Activated CD8-positive, alpha-beta memory T cell treated with anti-CD3 and anti-CD28 coated beads for 1 hour (primary cell): Measurements from ENCODE around the gene RIN2.
"Not testable (repeated sequence)": the region's sequence is repeated elsewhere in the genome, so short reads cannot be mapped to it uniquely, and the experiment has no call there.

Source experiments
- DNase-seq, 2 donors: peaks; one replicate each; pipeline ENCODE4 v3.0.0-alpha.2; 2020; ENCODE audit warnings: low read depth in 1 of 2; ENCODE audit errors: extremely low read depth in 1 of 2

The RIN2 gene

DNA sequence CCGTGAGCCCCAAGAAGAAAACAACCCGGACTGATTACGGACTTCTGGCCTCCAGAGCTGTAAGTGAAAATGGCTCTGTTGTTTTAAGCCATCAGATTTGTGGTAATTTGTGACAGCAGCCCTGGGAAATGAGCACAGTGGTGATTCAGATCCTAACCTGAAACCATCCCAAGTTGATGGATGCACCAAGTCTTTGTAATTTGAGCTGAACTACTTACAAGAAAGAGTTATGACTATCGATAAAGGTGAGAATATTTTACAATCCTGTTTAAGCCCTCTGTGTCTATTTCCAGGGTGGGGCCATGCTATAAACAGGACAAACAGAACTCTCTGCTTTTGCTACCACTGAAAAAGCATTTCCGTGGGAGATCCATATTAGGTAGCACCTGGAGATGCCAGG lies 19.1 kb upstream of the RIN2 start:
- no peak for DNase-seq

DNA sequence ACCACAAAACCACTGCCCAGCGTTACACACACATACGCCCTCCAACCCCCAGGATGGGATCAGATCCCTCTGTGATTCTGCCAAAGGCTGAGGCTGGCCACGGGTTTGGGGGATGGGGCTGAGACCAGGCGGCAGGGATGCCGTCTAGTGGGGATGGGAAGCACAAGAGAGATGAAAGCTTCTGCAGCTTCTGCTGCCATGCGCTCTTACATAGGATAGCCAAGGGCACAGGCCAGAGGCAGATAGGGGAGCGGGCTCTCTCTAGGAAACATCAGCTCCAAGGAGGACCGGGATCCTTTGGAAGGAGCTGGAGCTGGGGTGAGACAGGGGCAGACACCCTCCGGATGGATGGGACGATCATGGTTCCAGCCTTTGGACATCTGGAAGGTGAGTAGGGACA lies 18.7 kb upstream of the RIN2 start:
- no peak for DNase-seq

DNA sequence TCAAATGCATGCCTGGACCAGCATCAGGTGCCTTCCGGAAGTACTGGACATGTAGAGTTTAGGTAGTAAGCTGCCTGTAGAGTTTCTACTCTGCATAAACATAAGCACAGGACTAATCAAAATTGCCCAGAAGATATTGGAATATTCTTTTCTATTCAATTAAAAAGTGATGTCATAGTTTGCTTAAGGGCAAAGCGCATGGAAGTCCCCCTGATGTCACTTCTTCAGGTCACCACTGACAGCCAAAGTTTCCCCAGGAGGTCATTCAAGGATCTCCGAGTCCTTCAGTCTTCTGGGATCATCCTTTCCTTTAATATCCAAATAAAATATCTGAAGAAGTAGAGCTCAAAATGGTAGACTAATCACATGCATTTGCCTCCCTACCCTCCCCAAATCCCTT lies 17.5 kb upstream of the RIN2 start:
- no peak for DNase-seq

DNA sequence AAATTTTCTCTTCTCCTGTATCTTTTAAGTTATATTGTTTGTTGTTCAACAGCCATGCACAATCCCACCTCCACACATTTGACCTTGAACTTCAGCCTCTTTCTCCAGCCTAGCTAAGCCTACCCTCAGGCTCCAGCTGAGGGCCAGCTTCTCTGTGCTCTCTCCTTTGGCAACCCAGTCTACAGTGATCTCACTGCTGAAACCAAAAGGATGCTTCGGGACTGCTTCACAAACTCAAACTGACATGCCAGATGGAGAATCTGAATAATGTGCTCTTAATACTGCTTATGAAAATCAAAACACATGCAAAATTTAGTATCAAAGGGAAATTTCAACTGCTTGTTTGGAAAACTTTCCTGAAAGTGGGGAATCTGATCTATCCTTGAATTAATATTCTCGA lies 16.1 kb upstream of the RIN2 start:
- DNase-seq, result no peak

DNA sequence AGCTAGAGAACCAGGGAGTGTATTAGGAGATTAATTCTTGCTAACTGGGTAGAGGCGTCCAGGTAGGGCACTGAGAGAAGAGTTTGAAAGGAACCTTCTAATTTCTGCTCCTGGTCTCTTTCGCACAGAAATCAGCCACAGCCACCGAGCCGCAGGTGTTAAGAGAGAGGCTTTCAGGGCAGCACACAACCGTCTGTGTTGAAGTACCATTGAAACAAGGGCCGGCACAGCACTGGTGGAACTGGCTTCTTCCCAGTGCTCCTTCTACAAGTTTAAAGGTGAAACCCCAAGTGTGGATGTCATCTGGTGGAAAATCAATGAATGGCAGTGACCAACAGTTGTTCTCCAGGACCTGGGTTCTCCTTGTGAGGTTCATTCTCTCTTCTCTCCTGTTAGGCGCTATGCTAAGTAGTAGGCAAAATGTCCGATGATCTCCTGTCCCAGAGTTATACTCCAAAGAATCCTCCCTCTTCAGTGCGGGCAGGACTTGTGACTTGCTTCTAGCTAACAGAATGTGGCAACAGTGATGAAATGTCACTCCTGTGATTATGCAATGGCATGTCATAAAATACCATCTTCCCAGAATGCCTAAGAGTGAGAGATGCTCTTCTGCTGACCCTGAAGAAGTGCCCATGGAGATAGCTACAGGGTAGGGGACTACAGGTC lies 15.0 kb upstream of the RIN2 start:
- no peak for DNase-seq

DNA sequence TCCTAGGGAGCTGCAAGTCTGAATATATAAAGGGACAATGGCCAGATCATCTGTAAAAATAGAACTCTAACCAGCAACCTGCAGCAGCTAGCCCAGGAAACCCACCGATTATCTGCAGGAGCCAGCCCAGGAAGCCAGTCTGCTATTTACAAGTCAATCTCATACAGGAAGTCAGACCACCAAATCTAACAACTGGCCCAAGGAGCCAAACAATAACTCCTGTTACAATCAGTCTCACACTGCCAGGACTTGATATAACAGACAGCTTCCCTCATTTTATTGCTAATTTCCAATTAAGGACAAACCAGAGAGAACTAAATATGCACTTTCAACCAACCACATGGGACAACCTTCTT lies 14.4 kb upstream of the RIN2 start:
- DNase-seq, result no peak

DNA sequence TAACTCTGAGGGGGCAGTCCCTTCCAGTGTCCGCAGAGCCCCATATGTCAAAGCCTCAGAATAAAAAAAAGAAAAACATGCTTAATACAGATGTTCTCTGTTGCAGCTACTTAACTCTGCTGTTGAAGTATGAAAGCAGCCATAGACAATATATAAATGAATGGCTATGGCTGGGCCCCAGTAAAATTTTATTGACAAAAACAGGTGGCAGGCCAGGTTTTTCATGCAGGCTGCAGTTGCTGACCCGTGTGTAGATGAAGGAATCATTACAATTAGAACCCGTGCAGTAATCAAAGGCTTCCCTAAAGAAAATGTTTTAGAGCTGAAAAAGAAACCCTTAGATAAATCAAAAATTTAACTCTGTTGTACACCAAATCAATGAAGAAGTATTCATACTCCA lies 13.0 kb upstream of the RIN2 start:
- DNase-seq, result no peak

DNA sequence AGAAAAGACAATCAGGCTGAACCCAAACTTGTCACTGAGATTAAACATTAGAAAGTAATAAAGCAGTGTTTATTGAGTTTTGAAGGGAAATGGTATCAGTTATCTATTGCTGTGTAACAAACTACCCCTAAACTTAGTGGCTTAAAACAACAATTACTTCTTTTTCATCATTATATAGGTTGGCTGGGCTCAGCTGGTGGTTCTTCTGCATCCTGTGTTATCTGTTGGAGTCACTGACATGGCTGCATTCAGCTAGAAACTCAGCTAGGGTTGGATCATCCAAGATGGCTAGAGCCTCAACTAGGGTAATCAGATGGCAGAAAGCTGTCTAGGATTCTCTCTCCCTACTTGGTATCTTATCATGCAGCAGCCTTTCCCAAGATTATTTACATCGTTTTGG lies 12.5 kb upstream of the RIN2 start:
- DNase-seq, result no peak

DNA sequence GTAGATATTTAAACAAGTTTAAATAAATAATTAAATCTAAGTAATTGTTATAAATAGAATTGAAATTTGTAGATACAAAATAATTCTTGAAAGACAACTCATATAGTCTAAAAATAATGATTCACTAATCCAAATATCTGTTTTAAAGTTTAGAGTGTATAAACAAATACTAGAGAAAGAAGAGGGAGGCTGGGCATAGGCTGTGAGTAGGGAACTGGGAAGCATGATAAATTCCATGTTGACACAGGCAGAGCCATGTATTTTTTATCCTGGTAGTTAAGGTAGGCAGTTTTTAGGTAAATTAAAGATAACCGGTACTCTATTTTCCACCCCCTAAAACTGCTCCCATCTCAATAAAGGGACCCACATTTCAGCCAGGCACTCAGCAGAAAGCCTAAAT lies 11.7 kb upstream of the RIN2 start:
- no peak for DNase-seq

DNA sequence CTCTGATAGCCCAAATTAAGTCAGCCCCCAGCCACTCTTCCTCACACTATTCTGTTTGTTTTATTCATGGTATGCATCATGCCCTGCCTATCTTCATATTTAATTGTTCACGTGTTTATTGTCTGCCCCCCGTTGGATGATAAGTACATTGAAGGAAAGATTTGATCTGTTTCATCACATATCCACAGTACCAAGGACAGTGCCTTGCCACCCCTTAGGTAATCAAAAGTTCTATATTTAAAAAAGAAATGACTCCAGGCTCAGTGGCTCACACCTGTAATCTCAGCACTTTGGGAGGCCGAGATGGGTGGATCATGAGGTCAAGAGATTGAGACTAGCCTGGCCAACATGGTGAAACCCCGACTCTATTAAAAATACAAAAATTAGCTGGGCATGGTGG lies 10.2 kb upstream of the RIN2 start:
- DNase-seq, result no peak

DNA sequence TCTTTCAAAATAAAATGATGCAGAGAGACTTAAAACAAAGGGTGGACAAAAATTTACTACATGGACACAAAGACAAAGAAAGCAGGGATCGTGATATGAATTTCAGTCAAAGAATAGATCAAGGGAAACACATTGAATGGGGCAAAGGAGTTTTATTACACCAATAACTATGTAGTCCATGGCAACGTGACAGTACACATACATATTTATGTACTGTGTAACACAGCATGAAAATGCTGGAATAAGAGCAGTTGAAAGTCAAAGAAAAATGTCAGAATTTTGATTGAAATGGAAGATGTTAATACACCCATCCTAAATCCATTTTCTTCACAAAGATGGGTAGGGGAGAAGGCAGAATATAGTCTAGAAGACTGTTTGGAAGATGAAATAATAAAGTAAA lies 9.4 kb upstream of the RIN2 start:
- no peak for DNase-seq

DNA sequence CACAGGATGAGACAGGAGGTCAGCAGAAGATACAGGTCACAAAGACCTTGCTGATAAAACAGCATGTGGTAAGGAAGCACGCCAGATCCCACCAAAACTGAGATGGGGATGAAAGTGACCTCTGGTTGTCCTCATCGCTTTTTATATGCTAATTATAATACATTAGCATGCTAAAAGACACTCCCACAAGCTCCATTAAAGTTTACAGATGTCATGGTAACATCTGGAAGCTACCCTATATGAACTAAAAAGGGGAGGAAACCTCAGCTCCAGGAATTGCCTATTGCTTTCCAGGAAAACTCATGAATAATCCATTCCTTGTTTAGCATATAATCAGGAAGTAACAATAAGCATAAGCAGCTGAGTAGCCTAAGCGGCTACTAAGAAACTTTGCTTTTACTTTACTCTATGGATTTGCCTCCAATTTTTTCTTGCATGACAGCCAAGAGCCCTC lies 8.4 kb upstream of the RIN2 start:
- no peak for DNase-seq

DNA sequence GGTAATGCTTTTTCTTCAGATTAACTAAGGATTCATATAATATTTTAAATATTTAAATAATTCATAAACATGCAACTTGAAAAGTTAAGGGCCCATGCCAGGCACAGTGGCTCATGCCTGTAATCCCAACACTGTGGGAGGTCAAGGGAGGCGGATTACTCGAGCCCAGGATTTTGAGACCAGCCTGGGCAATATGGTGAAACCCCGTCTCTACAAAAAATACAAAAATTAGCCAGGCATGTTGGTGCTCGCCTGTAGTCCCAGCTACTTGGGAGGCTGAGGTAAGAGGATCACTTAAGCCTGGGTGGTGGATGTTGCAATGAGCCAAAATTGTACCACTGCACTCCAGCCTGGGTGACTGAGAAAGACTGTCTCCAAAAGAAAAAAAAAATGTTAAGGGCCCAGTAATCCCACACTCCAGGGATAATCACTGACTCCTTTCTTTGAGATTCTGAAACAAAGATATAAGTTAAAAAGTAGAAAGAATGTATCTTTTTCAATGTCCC lies 7.9 kb upstream of the RIN2 start:
- DNase-seq, result no peak

DNA sequence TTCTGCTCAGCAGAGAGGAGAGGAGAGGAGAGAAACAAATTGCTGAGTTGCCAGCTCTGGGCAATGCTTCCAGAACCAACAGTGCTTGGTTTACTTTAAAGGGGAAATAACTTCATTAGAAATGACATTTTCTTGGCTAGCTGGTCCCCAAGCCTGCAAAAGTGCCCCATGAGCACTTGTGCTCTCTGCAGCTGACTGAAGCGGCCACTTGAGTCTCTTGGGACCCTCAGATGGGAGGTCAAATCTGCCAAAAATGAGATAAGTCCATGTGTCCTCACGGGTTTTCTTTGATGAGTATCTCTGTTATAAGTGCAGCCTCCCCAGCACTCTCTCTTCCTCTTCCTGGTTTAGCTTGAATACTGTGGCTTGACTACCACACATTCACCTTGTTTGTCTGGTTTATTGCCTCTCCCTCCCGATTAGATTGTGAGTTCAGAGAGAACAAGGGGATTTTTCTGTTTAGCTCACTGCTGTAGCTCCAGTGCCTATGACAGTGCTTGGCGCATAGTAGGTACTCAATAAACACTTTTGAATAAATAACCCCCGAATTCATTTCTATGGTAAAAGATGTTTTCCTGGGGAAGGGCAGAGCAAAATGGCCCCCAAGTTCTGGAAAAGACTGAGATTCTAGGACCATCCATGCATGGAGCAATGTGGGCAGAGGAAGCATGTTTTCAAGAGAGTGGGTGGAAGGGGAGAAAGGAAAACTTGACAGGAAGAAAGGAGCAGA lies 7.0 kb upstream of the RIN2 start:
- no peak for DNase-seq

DNA sequence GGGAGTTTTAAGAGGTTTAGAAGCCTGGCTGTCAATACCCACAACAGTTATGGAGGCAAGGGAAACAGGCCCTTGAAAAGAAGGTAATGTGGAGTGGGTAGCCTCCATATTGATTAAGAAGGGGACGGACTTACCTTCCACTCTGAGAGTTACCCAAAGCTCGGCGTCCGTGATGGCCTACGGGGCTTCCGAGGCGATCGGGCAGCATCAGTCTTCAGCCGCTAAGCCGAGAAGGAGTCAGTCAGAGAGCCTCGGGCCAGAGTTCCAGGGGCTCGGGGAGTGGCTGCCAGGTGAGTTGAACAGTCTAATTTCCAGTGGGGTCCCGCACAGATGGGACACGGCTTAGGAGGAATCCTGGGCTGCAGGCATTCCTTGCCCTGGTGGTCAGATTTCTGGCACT lies 3.9 kb upstream of the RIN2 start:
- not testable (repeated sequence) for DNase-seq

DNA sequence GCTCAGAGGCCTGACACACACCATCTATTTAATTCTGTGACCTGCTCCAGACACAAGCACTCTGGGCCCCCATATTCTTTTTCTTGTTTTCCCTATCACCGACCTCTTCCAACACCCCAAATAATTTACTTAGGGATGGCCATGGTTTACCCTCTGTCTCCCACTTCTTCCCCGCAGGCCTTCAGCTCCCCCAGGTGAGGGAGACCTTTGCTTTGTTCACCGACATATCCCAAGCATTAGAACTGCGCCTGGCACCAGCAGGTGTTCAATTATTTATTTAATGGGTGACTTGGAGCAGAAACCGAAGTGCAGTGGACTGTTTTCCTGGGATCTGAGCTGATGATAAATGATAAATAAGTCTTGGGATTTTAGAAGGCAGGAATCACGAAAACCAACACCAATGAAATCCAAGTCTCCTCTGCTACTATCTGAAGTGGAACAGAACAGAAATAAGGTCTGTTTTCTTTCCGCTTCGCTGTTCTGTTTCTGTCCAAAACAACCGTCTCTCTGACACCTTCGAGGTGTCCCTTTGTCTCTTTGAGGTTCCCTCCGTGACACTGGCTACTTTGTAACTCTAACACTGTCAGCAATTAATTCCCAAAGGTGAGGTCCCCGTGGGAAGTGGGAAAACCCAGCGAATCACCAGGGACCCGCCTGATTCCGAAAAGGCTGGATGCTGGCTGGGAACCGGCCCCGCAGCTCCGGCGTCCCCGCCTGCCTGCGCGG lies 1.1 kb upstream of the RIN2 start:
- DNase-seq, result no peak

DNA sequence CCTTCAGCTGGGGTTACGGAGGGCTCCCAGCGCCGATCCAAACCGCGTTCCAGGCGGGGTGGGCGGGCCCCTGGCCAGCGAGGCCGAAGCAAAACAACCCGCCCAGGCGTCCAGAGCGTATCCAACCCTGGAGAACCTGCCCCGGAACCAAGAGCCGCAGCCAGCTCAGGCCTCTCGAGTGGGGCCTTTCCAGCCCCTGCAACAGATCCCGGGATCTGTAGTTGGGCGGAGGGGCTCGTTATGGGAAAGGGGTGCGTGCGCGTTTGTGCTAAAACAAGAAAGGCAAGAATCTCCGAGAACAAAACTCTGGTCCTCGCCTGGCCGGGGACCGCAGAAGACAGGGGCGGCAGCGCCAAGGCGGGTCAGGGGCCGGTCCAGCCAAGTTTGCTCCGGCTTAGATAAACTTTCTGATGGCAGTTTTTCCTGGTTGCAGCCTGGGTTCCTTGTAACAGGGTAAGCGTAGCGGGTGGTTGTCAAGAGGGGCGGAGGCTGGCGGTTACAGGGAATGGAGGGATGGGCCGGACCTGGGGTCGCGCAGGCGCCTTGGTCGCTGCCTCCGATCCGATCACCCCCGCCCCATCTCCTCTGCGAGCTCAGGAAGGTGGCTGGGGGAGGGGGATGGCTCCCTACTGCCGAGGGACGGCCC lies 448 bp upstream of the RIN2 start:
- no peak for DNase-seq

DNA sequence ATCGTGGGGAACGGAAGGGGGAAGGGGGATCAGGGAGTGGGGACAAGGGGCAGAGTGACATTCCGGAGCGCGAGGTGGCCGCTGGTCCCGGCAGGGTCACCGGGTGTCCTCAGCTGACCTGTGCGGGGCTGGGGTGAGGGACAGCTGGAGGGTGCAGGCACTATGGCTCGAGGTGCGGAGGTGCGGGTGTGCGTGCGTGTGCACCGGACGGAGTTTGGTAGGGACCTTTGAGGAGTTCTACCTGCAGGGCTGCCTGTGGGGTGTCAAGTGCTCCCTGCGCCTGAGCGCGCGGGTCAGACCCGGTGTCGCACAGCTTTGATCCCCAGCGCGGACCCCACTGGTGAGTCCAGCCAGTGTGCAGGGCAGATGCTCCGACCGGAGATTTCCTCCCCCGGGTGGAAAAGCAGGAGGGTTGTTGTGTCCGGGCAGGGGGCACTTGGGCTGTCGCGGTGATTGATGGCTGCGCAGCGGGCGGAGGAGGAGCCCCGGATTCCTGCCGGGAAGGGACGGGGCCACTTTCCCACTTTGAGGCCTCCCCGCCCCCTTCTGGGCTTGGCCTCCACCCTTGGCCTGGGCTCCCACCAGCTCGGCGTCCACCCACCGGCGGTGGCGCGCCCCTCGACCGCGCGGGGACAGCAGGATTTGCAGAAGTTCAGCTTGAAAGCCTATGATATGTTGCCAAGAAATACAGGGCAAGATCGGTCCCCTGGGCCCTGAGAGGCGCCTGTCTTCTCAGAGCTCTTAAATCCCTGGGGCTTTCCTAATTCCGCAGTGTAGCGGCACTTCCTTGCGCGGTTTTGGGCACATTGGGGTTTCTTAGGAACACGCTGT lies 658 bp downstream of the RIN2 start:
- DNase-seq, result no peak

DNA sequence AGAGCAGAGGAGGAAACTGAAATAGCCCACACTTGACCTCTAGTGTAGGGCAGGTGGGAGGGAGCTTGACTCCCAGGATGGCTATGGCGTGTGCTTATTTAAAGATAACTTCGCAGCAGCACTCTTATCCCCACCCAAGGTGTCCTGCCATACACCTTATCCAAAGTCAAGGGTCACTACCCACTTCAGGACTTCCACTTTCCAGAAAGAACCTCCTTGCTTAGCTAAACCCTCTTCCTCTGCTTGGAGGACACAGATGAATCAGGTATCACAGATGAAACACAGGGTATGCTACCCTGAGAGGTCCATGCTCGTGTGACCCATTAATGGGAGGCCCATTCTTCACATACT lies 2.3 kb downstream of the RIN2 start:
- no peak for DNase-seq

DNA sequence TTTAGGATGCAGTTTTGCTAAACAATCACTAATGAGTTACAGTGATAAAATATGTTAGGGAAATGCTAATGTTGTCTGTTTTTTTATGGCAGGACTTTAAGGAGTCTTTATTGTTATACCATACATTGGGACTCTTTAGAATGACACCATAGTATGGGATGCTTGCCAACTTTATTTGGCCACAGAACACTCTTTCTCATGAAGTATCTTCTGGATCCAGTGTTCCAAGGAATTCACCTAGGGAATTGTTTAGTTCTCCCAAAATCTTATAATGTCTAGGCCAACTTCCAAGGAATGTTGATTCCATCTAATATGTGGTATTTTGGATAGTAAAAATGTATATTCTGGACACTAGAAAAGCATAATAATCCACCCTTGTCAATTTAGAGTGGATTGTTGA lies 3.3 kb downstream of the RIN2 start:
- no peak for DNase-seq

DNA sequence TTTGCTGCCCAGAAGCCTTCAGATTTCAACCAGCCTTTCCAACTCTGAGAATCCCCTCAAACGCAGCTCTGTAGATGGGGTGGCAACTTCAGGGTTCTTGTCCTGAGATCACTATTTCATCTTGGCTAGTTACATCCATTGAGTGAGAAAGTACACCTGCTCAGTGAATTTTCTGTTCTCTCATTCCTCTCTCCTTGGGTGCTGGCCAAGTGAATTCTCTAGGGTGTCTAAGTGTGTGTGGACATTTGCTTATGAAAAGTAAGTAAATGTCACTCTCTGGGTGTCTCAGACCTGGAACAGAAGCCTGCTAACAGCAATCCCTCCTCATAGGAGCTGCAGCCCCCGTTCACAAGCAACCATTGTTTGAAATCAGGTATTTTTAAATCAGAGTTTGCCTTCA lies 3.8 kb downstream of the RIN2 start:
- no peak for DNase-seq
